CD4-positive, alpha-beta T cell (primary cell): Measurements from ENCODE around the gene FABP7. TPM values are rescaled to one million over a fixed set of nuclear protein-coding genes. Genes with fewer than 3 reads are reported as not detected.

Source experiments
- ATAC-seq: fragments of 200-7000 bp; cut with Tn5 transposase; one replicate; pipeline ENCODE4 v1.10.0; 2022; ENCODE audit warnings: mild to moderate bottlenecking; ENCODE audit not compliant: poor library complexity
- CTCF ChIA-PET: fragments of 350-600 bp; sonication (Branson Sonifier 250); formaldehyde crosslinking; loops from one replicate; lab custom pipeline; 2021; ENCODE audit warnings: antibody characterized with exemption, inconsistent platforms; lab: Charles Lee
- POLR2A ChIA-PET: fragments of 350-600 bp; sonication (Branson Sonifier 250); formaldehyde crosslinking; loops from one replicate; lab custom pipeline; 2021; ENCODE audit warnings: antibody characterized with exemption, inconsistent platforms; lab: Charles Lee
- DNase-seq, 14 experiments: peaks; one replicate each; pipeline ENCODE4 v3.0.0-alpha.2; 2013 to 2020; ENCODE audit warnings: mixed read lengths in 2 of 14
- H3K27ac ChIP-seq, 2 donors: one replicate each; pipeline versions ENCODE4 v1.5.1 to v1.7.0; 2013; ENCODE audit warnings: low read length in 2 of 2, low read depth in 1 of 2, mild to moderate bottlenecking in 1 of 2
- H3K27me3 ChIP-seq, 2 experiments: 1 replicate in 1 of 2; 2 replicates in 1 of 2; pipeline versions ENCODE4 v1.6.1 to v1.7.0; 2013; ENCODE audit warnings: low read length in 2 of 2, control low read depth in 1 of 2, mild to moderate bottlenecking in 1 of 2, moderate library complexity in 1 of 2; ENCODE audit not compliant: insufficient read depth in 2 of 2, control insufficient read depth in 1 of 2
- H3K36me3 ChIP-seq: one replicate; pipeline ENCODE4 v1.6.1; 2013; ENCODE audit warnings: low read length, control low read depth; ENCODE audit not compliant: insufficient read depth
- H3K4me1 ChIP-seq: one replicate; pipeline ENCODE4 v1.6.1; 2013; ENCODE audit warnings: low read length, control low read depth; ENCODE audit not compliant: insufficient read depth
- H3K4me3 ChIP-seq: one replicate; pipeline ENCODE4 v1.5.1; 2013; ENCODE audit warnings: mild to moderate bottlenecking, low read length, moderate library complexity
- H3K9me3 ChIP-seq, 2 experiments: 1 replicate in 1 of 2; 2 replicates in 1 of 2; pipeline versions ENCODE4 v1.6.1 to v1.7.0; 2013; ENCODE audit warnings: low read length in 2 of 2, mild to moderate bottlenecking in 2 of 2, control low read depth in 1 of 2, moderate library complexity in 1 of 2; ENCODE audit not compliant: control insufficient read depth in 1 of 2, insufficient read depth in 1 of 2
- H3K27ac Mint-ChIP-seq: one replicate; pipeline ENCODE4 v1.8.0; 2020; ENCODE audit warnings: mixed read lengths
- H3K27me3 Mint-ChIP-seq: one replicate; pipeline ENCODE4 v1.8.0; 2021; ENCODE audit warnings: mixed read lengths
- H3K36me3 Mint-ChIP-seq: one replicate; pipeline ENCODE4 v1.8.0; 2021; ENCODE audit warnings: low read depth, mixed read lengths
- H3K4me1 Mint-ChIP-seq: one replicate; pipeline ENCODE4 v1.8.0; 2021; ENCODE audit warnings: low read depth, mixed read lengths
- H3K4me3 Mint-ChIP-seq: one replicate; pipeline ENCODE4 v1.8.0; 2020; ENCODE audit warnings: mild to moderate bottlenecking, mixed read lengths
- H3K9me3 Mint-ChIP-seq: one replicate; pipeline ENCODE4 v1.8.0; 2020; ENCODE audit warnings: mixed read lengths
- CTCF ChIP-seq: fragments of 200-600 bp; IDR thresholded peaks from one replicate; pipeline ENCODE4 v1.8.0; 2022; ENCODE audit warnings: antibody characterized with exemption, mild to moderate bottlenecking
- intact Hi-C, 2 experiments: fragments of 100-400 bp; cut with DNase I in 1 of 2; cut with micrococcal nuclease in 1 of 2; formaldehyde crosslinking; loops; one replicate each; pipeline versions ENCODE4 v1.15.1 to v1.9.0; 2023 to 2025; cut with DNase I, micrococcal nuclease
- total RNA-seq, 174 experiments: library from RNA in 2 of 174; stranded (reverse) in 2 of 174; gene quantifications; one replicate each; pipeline ENCODE4 v1.2.3 and lab custom pipeline; 2021 to 2026

The FABP7 gene
- total RNA-seq, 2 experiments from 2014 or later = not detected

- H3K27ac Mint-ChIP-seq = no peak overlapping the region
- ChIA-PET CTCF (no interaction called here), POLR2A (no interaction called here)
- no peaks in the 10 kb centered on the region for H3K4me1 Mint-ChIP-seq
- H3K4me1 ChIP-seq = no peaks in the 10 kb centered on the region
- H3K9me3 ChIP-seq = no peaks in the 10 kb centered on the region
- intact Hi-C loops = no loop called here
- ATAC-seq (no peak), DNase-seq (no peak)
- TF ChIP-seq CTCF = no peak
- no peaks in the 10 kb centered on the region for H3K9me3 Mint-ChIP-seq
- no peak overlapping the region for H3K27ac ChIP-seq
- H3K4me3 Mint-ChIP-seq = no peak overlapping the region
- no peak overlapping the region for H3K4me3 ChIP-seq
- no peaks in the 10 kb centered on the region for H3K27me3 Mint-ChIP-seq
- no peaks in the 10 kb centered on the region for H3K36me3 Mint-ChIP-seq
- H3K36me3 ChIP-seq = no peaks in the 10 kb centered on the region
- no peaks in the 10 kb centered on the region for H3K27me3 ChIP-seq
These were observed 19.7 kb downstream of the FABP7 start for GRCh38 chr6:122799140-122799745.

- POLR2A ChIA-PET = no interaction called here
- H3K4me3 Mint-ChIP-seq = no peak overlapping the region
- CTCF ChIA-PET = no interaction called here
These were observed 20.6 kb downstream of the FABP7 start for GRCh38 chr6:122799916-122800686.

GRCh38 chr6:122800906-122801305 is 21.4 kb downstream of the FABP7 start:
- H3K4me3 ChIP-seq = no peak overlapping the region
- Mint-ChIP-seq H3K27me3 (no peaks in the 10 kb centered on the region), H3K36me3 (no peaks in the 10 kb centered on the region), H3K4me1 (no peaks in the 10 kb centered on the region), H3K4me3 (no peak overlapping the region), H3K27ac (no peak overlapping the region), H3K9me3 (no peaks in the 10 kb centered on the region)
- CTCF ChIA-PET = no interaction called here
- H3K9me3 ChIP-seq = no peaks in the 10 kb centered on the region
- no peak for DNase-seq
- intact Hi-C loops = no loop called here
- H3K4me1 ChIP-seq = no peaks in the 10 kb centered on the region
- no peaks in the 10 kb centered on the region for H3K27me3 ChIP-seq
- TF ChIP-seq CTCF = no peak
- no peak overlapping the region for H3K27ac ChIP-seq
- ATAC-seq = no peak
- H3K36me3 ChIP-seq = no peaks in the 10 kb centered on the region
- POLR2A ChIA-PET = no interaction called here

More at GRCh38 chr6:122799916-122800686, 20.6 kb downstream of the FABP7 start:
- H3K36me3 ChIP-seq = no peaks in the 10 kb centered on the region
- no peak for TF ChIP-seq CTCF
- DNase-seq (no peak), ATAC-seq (no peak)
- intact Hi-C loops = no loop called here
- Mint-ChIP-seq H3K4me1 (no peaks in the 10 kb centered on the region), H3K9me3 (no peaks in the 10 kb centered on the region), H3K27me3 (no peaks in the 10 kb centered on the region), H3K36me3 (no peaks in the 10 kb centered on the region), H3K27ac (no peak overlapping the region)
- no peaks in the 10 kb centered on the region for H3K27me3 ChIP-seq
- no peak overlapping the region for H3K4me3 ChIP-seq
- H3K9me3 ChIP-seq = no peaks in the 10 kb centered on the region
- H3K27ac ChIP-seq = no peak overlapping the region
- no peaks in the 10 kb centered on the region for H3K4me1 ChIP-seq
